Esophagus squamous epithelium (tissue), 5 donors: Measurements from ENCODE around the gene PRKAR2B. TPM values are rescaled to one million over a fixed set of nuclear protein-coding genes. Genes with fewer than 3 reads are reported as not detected.

ENCODE experiments used
- DNase-seq: peaks from one replicate; lab custom pipeline; 2025; lab: John Stamatoyannopoulos, UW
- H3K27ac ChIP-seq, 4 donors: fragments of 200-600 bp; sonication (generic); one replicate each; pipeline ENCODE4 v1.5.1; 2016 to 2019; ENCODE audit warnings: mild to moderate bottlenecking in 1 of 4
- H3K27me3 ChIP-seq, 4 donors: fragments of 200-600 bp; sonication (generic); 1 replicate in 3 of 4; 2 replicates in 1 of 4; pipeline versions ENCODE4 v1.5.1 to v1.6.0; 2017 to 2021; ENCODE audit warnings: antibody characterized with exemption in 1 of 4
- H3K36me3 ChIP-seq, 3 donors: fragments of 200-600 bp; sonication (generic); one replicate each; pipeline ENCODE4 v1.5.1; 2016 to 2019
- H3K4me1 ChIP-seq, 3 donors: fragments of 200-600 bp; sonication (generic); one replicate each; pipeline ENCODE4 v1.5.1; 2017 to 2019
- H3K4me3 ChIP-seq, 4 donors: fragments of 200-600 bp; sonication (generic); 1 replicate in 3 of 4; 2 replicates in 1 of 4; pipeline ENCODE4 v1.5.1; 2016 to 2019; ENCODE audit warnings: mild to moderate bottlenecking in 2 of 4, moderate library complexity in 1 of 4
- H3K9me3 ChIP-seq, 3 donors: fragments of 200-600 bp; sonication (generic); one replicate each; pipeline ENCODE4 v1.5.1; 2016 to 2019
- CTCF ChIP-seq, 6 experiments: fragments of 450-650 bp in 4 of 6; fragments of 200-600 bp in 2 of 6; sonication (generic) in 2 of 6; IDR thresholded peaks; one replicate each; pipeline ENCODE4 v1.5.1; 2016 to 2019; ENCODE audit warnings: antibody characterized with exemption in 6 of 6, mild to moderate bottlenecking in 4 of 6, moderate library complexity in 4 of 6
- POLR2A ChIP-seq, 4 donors: fragments of 450-650 bp; IDR thresholded peaks; one replicate each; pipeline ENCODE4 v1.6.1; 2017; ENCODE audit warnings: antibody characterized with exemption in 4 of 4, mild to moderate bottlenecking in 4 of 4, moderate library complexity in 3 of 4
- WGBS, 2 donors: methylation state at CpG; one replicate each; pipeline ENCODE4 v1.1.5; 2018; 5-methylcytosine and 5-hydroxymethylcytosine counted together
- intact Hi-C: fragments of 100-400 bp; cut with DNase I; formaldehyde crosslinking; loops from one replicate; pipeline ENCODE4 v1.15.0; 2022
- total RNA-seq, 4 donors: library from RNA; depleted of rRNA; stranded (reverse); fragments of >200 nt; gene quantifications; one replicate each; pipeline ENCODE4 v1.1.0, GENCODE V29; 2016
- donor health status: DM: yes; HTN: yes; CAD: no.

PRKAR2B gene
- total RNA-seq, 4 donors from 2014 or later: 1.1 to 23.1 (median 4.2) TPM

- TF ChIP-seq POLR2A (IDR thresholded peaks at IDR 0.05): no peak
- no peak for TF ChIP-seq CTCF (IDR thresholded peaks at IDR 0.05)
- DNase-seq: no peak
- no peaks in the 10 kb centered on the region for H3K36me3 ChIP-seq
- WGBS, 2 donors: 80 to 85% methylated on average over 2 of the region's 2 CpGs
- no peak overlapping the region for H3K4me3 ChIP-seq
- intact Hi-C loops: loop anchor here (10.0 kb wide), 1 partner anchor 567 kb away; no protein-coding TSS in a partner anchor
- H3K9me3 ChIP-seq: no peaks in the 10 kb centered on the region
- no peaks in the 10 kb centered on the region for H3K4me1 ChIP-seq
- H3K27ac ChIP-seq: no peak overlapping the region
- no peaks in the 10 kb centered on the region for H3K27me3 ChIP-seq
These were observed 113.5 kb downstream of the PRKAR2B start for GRCh38 chr7:107158028-107158427.

- H3K36me3 ChIP-seq: no peaks in the 10 kb centered on the region
- 74 to 79% methylated on average over 2 of the region's 2 CpGs for WGBS, 2 donors
- intact Hi-C loops: no loop called here
- DNase-seq: no peak
- H3K4me3 ChIP-seq: no peak overlapping the region
- H3K4me1 ChIP-seq: no peaks in the 10 kb centered on the region
- no peak for TF ChIP-seq CTCF (IDR thresholded peaks at IDR 0.05)
- TF ChIP-seq POLR2A (IDR thresholded peaks at IDR 0.05): no peak
- no peaks in the 10 kb centered on the region for H3K27me3 ChIP-seq
- no peaks in the 10 kb centered on the region for H3K9me3 ChIP-seq
- H3K27ac ChIP-seq: no peak overlapping the region
These were observed 115.9 kb downstream of the PRKAR2B start for GRCh38 chr7:107160389-107160788.

GRCh38 chr7:107161415-107161814 lies 116.9 kb downstream of the PRKAR2B start:
- TF ChIP-seq POLR2A (IDR thresholded peaks at IDR 0.05) (no peak), CTCF (IDR thresholded peaks at IDR 0.05) (no peak)
- Histone ChIP-seq H3K9me3 (no peaks in the 10 kb centered on the region), H3K27me3 (no peaks in the 10 kb centered on the region), H3K27ac (no peak overlapping the region), H3K4me3 (no peak overlapping the region), H3K36me3 (no peaks in the 10 kb centered on the region), H3K4me1 (no peaks in the 10 kb centered on the region)
- intact Hi-C loops: no loop called here
- no peak for DNase-seq
- WGBS, 2 donors: 73 to 87% methylated on average over 3 of the region's 3 CpGs

- Histone ChIP-seq H3K4me1 (peaks cover 0 to 10% (median 0%) of the 10 kb centered on the region in 3 donors), H3K27ac (no peak overlapping the region), H3K27me3 (no peaks in the 10 kb centered on the region), H3K9me3 (no peaks in the 10 kb centered on the region), H3K36me3 (no peaks in the 10 kb centered on the region), H3K4me3 (no peak overlapping the region)
- no peak for DNase-seq
- 53 to 67% methylated on average over 5 of the region's 5 CpGs for WGBS, 2 donors
- TF ChIP-seq POLR2A (IDR thresholded peaks at IDR 0.05): no peak
- TF ChIP-seq CTCF (IDR thresholded peaks at IDR 0.05): no peak
- intact Hi-C loops: no loop called here
These were observed 118.0 kb downstream of the PRKAR2B start for GRCh38 chr7:107162475-107162874.

- Histone ChIP-seq H3K27me3 (no peaks in the 10 kb centered on the region), H3K4me3 (no peak overlapping the region), H3K36me3 (no peaks in the 10 kb centered on the region), H3K9me3 (no peaks in the 10 kb centered on the region), H3K4me1 (peaks cover 0 to 10% (median 0%) of the 10 kb centered on the region in 3 donors), H3K27ac (no peak overlapping the region)
- intact Hi-C loops: no loop called here
- 44 to 50% methylated on average over 2 of the region's 2 CpGs for WGBS, 2 donors
- TF ChIP-seq POLR2A (IDR thresholded peaks at IDR 0.05) (no peak), CTCF (IDR thresholded peaks at IDR 0.05) (no peak)
- DNase-seq: no peak
These were observed 119.6 kb downstream of the PRKAR2B start for GRCh38 chr7:107164092-107164491.
